Measurements from ENCODE around the gene SSU72.

- TF ChIP-seq POLR2A (IDR thresholded peaks at IDR 0.05) (no peak), CTCF (IDR thresholded peaks at IDR 0.05) (no peak)
These were observed 20.1 kb downstream of the SSU72 start for GRCh38 chr1:1554550-1554925.
